Kidney epithelial cell (primary cell): ENCODE data around the gene C2orf76. TPM values are rescaled to one million over a fixed set of nuclear protein-coding genes. Genes with fewer than 3 reads are reported as not detected.

ENCODE experiments used
- DNase-seq: peaks from one replicate; pipeline ENCODE4 v3.0.0-alpha.2; 2010; ENCODE audit warnings: low read depth
- H3K27me3 ChIP-seq: 2 replicates; pipeline ENCODE4 v1.6.0; 2011; ENCODE audit warnings: low read length; ENCODE audit not compliant: control insufficient read depth, insufficient read depth
- H3K36me3 ChIP-seq: 2 replicates; pipeline ENCODE4 v1.5.1; 2011; ENCODE audit warnings: low read length; ENCODE audit not compliant: control insufficient read depth, insufficient read depth
- H3K4me3 ChIP-seq: 2 replicates; pipeline ENCODE4 v1.5.1; 2011; ENCODE audit warnings: low read depth, mild to moderate bottlenecking, control low read depth, low read length
- CTCF ChIP-seq: IDR thresholded peaks from 2 replicates; pipeline ENCODE4 v1.5.1; 2011; ENCODE audit warnings: mild to moderate bottlenecking, moderate library complexity, low read length, control low read depth, inconsistent platforms; ENCODE audit not compliant: insufficient read depth, poor library complexity, severe bottlenecking
- total RNA-seq: library from RNA; depleted of rRNA; stranded (reverse); fragments of >200 nt; gene quantifications from 2 replicates; pipeline ENCODE4 v1.2.3, GENCODE V29; 2015

C2orf76 gene
- total RNA-seq, 1 donor from 2014 or later = 6.4 TPM

- H3K36me3 ChIP-seq = no peaks in the 10 kb centered on the region
- TF ChIP-seq CTCF = no peak
- no peak for DNase-seq
- H3K4me3 ChIP-seq = no peak overlapping the region
- H3K27me3 ChIP-seq = no peaks in the 10 kb centered on the region
Measured at GRCh38 chr2:119333833-119334232, 32.8 kb downstream of the C2orf76 start.

DNA sequence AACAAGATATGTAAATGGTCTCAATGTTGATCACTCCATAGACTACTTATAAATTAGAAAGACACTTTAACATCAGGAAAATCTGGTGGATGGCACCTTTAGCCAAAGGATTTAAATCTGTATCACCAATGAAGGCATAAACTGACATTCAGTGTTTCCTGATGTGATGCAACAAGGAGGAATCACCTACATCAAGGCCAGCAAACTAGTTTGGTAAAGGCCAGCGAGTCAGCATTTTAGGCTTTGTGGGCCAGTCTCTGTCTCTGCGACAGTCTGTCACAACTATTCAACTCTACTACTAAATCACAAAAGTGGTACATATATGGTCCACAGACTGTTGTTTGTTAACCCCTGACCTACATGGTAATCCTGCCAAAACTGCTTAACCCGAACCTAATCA is 33.3 kb downstream of the C2orf76 start:
- Histone ChIP-seq H3K4me3 (no peak overlapping the region), H3K27me3 (no peaks in the 10 kb centered on the region), H3K36me3 (no peaks in the 10 kb centered on the region)
- DNase-seq = no peak
- TF ChIP-seq CTCF = no peak

GRCh38 chr2:119332953-119333352 is 33.7 kb downstream of the C2orf76 start:
- TF ChIP-seq CTCF = no peak
- Histone ChIP-seq H3K4me3 (no peak overlapping the region), H3K36me3 (no peaks in the 10 kb centered on the region), H3K27me3 (no peaks in the 10 kb centered on the region)
- no peak for DNase-seq

GRCh38 chr2:119327431-119327830 is 39.2 kb downstream of the C2orf76 start:
- no peak for TF ChIP-seq CTCF
- H3K36me3 ChIP-seq = no peaks in the 10 kb centered on the region
- no peaks in the 10 kb centered on the region for H3K27me3 ChIP-seq
- no peak for DNase-seq
- no peak overlapping the region for H3K4me3 ChIP-seq

DNA sequence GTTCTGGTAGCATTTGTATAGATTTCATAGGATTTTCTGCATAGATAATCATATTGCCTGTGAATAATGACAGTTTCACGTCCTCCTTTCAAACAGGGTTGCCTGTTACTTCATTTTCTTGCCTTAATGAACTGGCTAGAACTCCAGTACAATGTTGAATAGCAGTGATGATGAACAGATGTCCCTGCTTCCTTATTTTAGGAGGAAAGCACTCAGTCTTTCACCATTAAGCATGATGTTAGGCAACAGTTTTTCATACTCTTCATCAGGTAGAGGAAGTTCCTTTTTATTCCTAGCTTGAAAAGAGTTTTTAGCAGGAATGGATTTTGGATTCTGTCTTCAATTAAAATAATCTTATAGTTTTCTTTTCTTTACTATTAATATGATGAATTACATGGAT is 39.7 kb downstream of the C2orf76 start:
- DNase-seq = no peak
- Histone ChIP-seq H3K4me3 (no peak overlapping the region), H3K36me3 (no peaks in the 10 kb centered on the region), H3K27me3 (no peaks in the 10 kb centered on the region)
- TF ChIP-seq CTCF = no peak

GRCh38 chr2:119324685-119325270 is 41.9 kb downstream of the C2orf76 start:
- no peaks in the 10 kb centered on the region for H3K36me3 ChIP-seq
- no peak for TF ChIP-seq CTCF
- H3K27me3 ChIP-seq = no peaks in the 10 kb centered on the region
- no peak for DNase-seq
- no peak overlapping the region for H3K4me3 ChIP-seq
